Activated CD4-positive, alpha-beta T cell treated with anti-CD3 and anti-CD28 coated beads for 36 hours (primary cell): ENCODE results near the gene FLT4. TPM values are rescaled to one million over a fixed set of nuclear protein-coding genes. Genes with fewer than 3 reads are reported as not detected.

Source experiments
- ATAC-seq: fragments of 200-7000 bp; cut with Tn5 transposase; one replicate; pipeline ENCODE4 v1.10.0; 2021; ENCODE audit warnings: mild to moderate bottlenecking, moderate library complexity
- CTCF ChIA-PET: fragments of 350-600 bp; sonication (Branson Sonifier 250); formaldehyde crosslinking; loops from one replicate; lab custom pipeline; 2021; ENCODE audit warnings: antibody characterized with exemption; lab: Charles Lee
- POLR2A ChIA-PET: fragments of 350-600 bp; sonication (Branson Sonifier 250); formaldehyde crosslinking; loops from one replicate; lab custom pipeline; 2021; ENCODE audit warnings: antibody characterized with exemption, inconsistent platforms; lab: Charles Lee
- DNase-seq: peaks from one replicate; pipeline ENCODE4 v3.0.0-alpha.2; 2020
- H3K27ac Mint-ChIP-seq: one replicate; pipeline ENCODE4 v1.8.0; 2021; ENCODE audit warnings: mixed read lengths
- H3K27me3 Mint-ChIP-seq: one replicate; pipeline ENCODE4 v1.8.0; 2021; ENCODE audit warnings: mixed read lengths
- H3K36me3 Mint-ChIP-seq: one replicate; pipeline ENCODE4 v1.8.0; 2021; ENCODE audit warnings: low read depth, mixed read lengths
- H3K4me1 Mint-ChIP-seq: one replicate; pipeline ENCODE4 v1.8.0; 2021; ENCODE audit warnings: mixed read lengths
- H3K4me3 Mint-ChIP-seq: one replicate; pipeline ENCODE4 v1.8.0; 2021; ENCODE audit warnings: mild to moderate bottlenecking, moderate library complexity, mixed read lengths
- H3K9me3 Mint-ChIP-seq: one replicate; pipeline ENCODE4 v1.8.0; 2021; ENCODE audit warnings: low read depth, mixed read lengths
- intact Hi-C, 2 experiments: fragments of 100-400 bp; cut with DNase I in 1 of 2; cut with micrococcal nuclease in 1 of 2; formaldehyde crosslinking; loops; one replicate each; pipeline versions ENCODE4 v1.14.2 to v1.15.1; 2022 to 2024; cut with DNase I, micrococcal nuclease
- total RNA-seq, 2 experiments: library from RNA; stranded (reverse); gene quantifications; one replicate each; pipeline ENCODE4 v1.2.3, GENCODE V29; 2021

The FLT4 gene
- total RNA-seq, 2 experiments from 2014 or later = 0.75 to 0.98 TPM

DNA sequence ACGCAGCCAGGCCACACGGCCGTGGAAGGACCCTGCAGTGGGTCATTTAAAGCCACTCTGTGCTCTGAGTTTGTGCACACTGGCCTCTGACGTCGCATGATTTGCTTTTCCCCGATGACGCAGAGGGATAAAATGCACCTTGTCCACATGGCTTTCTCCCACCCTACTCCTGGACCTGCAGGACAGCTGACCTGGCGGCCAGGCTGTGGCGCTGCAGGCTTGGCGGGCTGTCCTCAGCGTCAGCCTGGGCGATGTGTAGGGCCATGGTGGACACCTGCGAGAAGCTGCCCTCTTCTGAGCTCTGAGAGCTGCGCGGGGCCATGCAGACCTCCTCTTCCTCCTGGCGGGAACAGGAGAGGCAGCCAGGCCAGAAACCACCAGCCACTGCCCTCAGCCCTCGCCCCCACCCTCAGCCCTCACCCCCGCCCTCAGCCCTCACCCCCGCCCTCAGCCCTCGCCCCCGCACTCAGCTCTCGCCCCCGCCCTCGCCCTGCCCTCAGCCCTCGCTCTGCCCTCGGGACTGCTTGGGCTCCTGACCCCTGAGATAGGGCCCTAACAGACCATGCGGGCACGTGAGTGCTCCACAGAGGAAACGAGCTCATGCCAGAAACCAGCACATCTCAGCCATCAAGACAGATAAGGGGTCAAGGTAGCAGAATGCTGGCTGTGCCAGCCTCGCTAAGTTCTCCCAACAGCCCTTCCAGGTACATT lies 38.1 kb downstream of the FLT4 start:
- intact Hi-C loops = no loop called here
- Mint-ChIP-seq H3K4me1 (no peaks in the 10 kb centered on the region), H3K27me3 (no peaks in the 10 kb centered on the region), H3K36me3 (no peaks in the 10 kb centered on the region), H3K4me3 (no peak overlapping the region), H3K9me3 (no peaks in the 10 kb centered on the region), H3K27ac (no peak overlapping the region)
- DNase-seq (no peak), ATAC-seq (no peak)
- POLR2A ChIA-PET = no interaction called here
- CTCF ChIA-PET = interaction anchor here (0.7 kb wide), 1 partner anchor 58 kb away, joined by 3 read pairs; no protein-coding TSS in a partner anchor

DNA sequence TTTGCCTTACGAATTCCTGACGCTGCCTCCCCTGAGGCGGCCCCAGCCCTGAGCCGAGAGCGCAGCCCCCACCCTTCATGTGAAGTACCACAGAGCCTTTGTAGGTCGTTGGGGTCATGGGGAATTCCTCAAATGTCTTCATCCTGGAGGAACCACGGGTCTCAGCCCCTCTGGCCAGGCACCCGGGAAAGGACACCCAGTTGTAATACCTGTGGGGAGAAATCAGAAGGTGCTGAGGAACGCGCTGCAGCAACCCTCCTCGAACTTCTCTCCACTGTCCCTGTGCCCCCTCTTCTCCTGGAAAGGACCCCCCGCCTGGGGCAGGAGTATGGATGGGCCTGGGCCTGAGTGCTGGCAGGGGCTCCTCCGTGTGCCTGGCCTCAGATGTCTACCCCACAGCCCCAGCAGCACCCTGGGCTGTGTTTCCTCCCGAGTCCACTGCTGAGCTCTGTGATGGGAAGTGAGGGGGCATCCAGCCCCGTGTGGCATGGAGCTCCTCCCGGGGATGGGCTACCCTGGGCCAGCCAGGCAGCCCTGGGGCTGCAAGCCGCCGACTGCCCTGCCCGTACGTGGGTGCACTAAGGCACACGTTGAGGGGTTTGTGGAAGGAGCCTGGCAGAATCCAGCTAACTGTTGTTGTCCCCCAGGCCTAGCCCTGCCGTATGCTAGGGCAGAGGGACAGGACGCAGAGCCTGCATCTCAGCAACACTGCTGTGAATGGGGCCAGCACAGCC lies 39.4 kb downstream of the FLT4 start:
- intact Hi-C loops = loop anchor here (5.0 kb wide), 2 partner anchors 107 to 118 kb away; partner anchors contain the start of gene CNOT6 (in 1 of the 2)
- no peaks in the 10 kb centered on the region for H3K9me3 Mint-ChIP-seq
- H3K27ac Mint-ChIP-seq = no peak overlapping the region
- ATAC-seq (no peak), DNase-seq (no peak)
- H3K4me3 Mint-ChIP-seq = no peak overlapping the region
- ChIA-PET CTCF (interaction anchor here (0.7 kb wide), 1 partner anchor 59 kb away, joined by 3 read pairs; no protein-coding TSS in a partner anchor), POLR2A (no interaction called here)
- H3K4me1 Mint-ChIP-seq = no peaks in the 10 kb centered on the region
- no peaks in the 10 kb centered on the region for H3K27me3 Mint-ChIP-seq
- H3K36me3 Mint-ChIP-seq = no peaks in the 10 kb centered on the region

DNA sequence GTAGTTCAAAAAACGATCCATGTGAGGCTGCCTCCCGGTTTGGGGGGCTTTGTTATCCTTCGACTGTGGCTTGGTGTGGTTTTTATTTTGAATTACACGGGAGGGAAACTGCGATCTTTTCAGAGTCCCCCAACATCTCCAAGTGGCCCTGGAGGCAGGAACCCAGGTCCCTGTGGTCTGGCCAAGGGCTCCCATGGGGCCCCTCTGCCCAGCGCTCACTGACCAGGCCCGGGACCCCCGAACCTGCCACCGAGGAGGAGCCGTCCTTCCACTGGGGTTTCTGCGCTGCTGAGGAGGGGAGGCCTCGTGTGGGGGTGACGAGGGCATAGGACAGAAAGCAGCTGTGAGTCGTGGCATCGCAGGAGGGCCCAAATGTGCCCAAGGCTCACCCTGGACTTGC lies 40.0 kb downstream of the FLT4 start:
- Mint-ChIP-seq H3K4me1 (no peaks in the 10 kb centered on the region), H3K9me3 (no peaks in the 10 kb centered on the region), H3K36me3 (no peaks in the 10 kb centered on the region), H3K27me3 (no peaks in the 10 kb centered on the region), H3K27ac (no peak overlapping the region), H3K4me3 (no peak overlapping the region)
- POLR2A ChIA-PET = no interaction called here
- intact Hi-C loops = loop anchor here (5.0 kb wide), 2 partner anchors 108 to 117 kb away; partner anchors contain the start of gene CNOT6 (in 1 of the 2)
- CTCF ChIA-PET = no interaction called here
- DNase-seq (no peak), ATAC-seq (no peak)

- Mint-ChIP-seq H3K4me3 (no peak overlapping the region), H3K36me3 (no peaks in the 10 kb centered on the region), H3K9me3 (no peaks in the 10 kb centered on the region), H3K4me1 (no peaks in the 10 kb centered on the region), H3K27me3 (no peaks in the 10 kb centered on the region), H3K27ac (no peak overlapping the region)
- intact Hi-C loops = loop anchor here (5.0 kb wide), 2 partner anchors 109 to 116 kb away; partner anchors contain the start of gene CNOT6 (in 1 of the 2)
- POLR2A ChIA-PET = no interaction called here
- CTCF ChIA-PET = no interaction called here
- no peak for DNase-seq
- ATAC-seq = no peak
Observed at GRCh38 chr5:180608572-180609310, 40.7 kb downstream of the FLT4 start.

DNA sequence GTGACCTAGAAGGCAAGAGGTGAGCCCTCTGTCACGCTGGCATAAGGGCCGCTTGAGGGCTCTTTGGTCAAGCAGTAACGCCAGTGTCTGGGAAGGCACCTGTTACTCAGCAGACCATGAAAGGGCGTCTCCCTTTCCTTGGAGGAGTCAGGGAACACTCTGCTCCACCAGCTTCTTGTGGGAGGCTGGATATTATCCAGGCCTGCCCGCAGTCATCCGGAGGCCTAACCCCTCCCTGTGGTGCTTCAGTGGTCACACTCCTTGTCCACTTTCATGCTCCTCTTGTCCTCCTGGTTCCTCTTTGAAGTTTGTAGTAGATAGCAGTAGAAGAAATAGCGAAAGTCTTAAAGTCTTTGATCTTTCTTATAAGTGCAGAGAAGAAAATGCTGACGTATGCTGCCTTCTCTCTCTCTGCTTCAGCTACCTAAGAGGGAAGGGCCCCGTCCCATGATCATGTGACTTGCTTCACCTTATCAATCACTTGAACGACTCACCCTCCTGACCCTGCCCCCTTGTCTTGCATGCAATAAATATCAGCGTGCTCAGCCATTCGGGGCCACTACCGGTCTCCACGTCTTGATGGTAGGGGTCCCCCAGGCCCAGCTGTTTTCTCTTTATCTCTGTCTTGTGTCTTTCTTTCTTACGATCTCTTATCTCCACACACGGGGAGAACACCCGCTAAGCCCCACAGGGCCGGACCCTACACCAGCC lies 41.4 kb downstream of the FLT4 start:
- H3K36me3 Mint-ChIP-seq = no peaks in the 10 kb centered on the region
- no peak overlapping the region for H3K27ac Mint-ChIP-seq
- no peaks in the 10 kb centered on the region for H3K27me3 Mint-ChIP-seq
- H3K4me3 Mint-ChIP-seq = no peak overlapping the region
- ChIA-PET CTCF (interaction anchor here (0.6 to 2.4 kb wide), 3 partner anchors 22 to 185 kb away, joined by 3 to 11 read pairs (median 3); no protein-coding TSS in a partner anchor), POLR2A (no interaction called here)
- ATAC-seq = no peak
- no peak for DNase-seq
- intact Hi-C loops = loop anchor here (5.0 kb wide), 2 partner anchors 109 to 116 kb away; partner anchors contain the start of gene CNOT6 (in 1 of the 2)
- H3K9me3 Mint-ChIP-seq = no peaks in the 10 kb centered on the region
- no peaks in the 10 kb centered on the region for H3K4me1 Mint-ChIP-seq

DNA sequence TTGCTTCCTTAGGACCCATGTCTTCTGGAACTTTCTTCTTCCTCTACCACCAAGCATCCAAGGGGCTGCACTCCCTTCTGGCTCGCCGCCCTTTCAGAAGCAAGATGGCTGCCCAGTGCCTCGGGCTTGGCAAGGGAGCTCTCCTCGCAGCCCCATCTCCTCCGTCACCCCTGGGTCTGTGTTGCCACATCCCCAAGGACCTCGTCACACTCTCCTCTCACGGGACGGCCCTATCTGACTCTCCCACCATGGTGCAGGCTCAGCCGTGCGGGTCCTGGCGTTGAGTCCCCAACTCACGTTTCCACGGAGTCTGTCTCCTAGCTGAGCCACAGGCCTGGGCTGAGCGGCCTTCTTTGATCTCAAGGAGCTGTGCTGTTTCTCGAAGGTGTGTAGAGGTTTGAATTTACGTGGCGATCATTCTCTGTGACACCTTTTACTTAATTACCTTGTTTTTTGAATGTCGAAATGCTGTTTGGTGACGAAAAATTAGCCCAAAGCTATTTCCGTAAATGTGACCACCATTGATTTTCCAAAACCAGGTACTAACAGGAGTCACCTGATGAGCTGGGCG lies 43.1 kb downstream of the FLT4 start:
- Mint-ChIP-seq H3K27me3 (no peaks in the 10 kb centered on the region), H3K4me1 (no peaks in the 10 kb centered on the region), H3K4me3 (no peak overlapping the region), H3K36me3 (no peaks in the 10 kb centered on the region), H3K27ac (no peak overlapping the region), H3K9me3 (no peaks in the 10 kb centered on the region)
- peak; percentile 9 for ATAC-seq
- POLR2A ChIA-PET = no interaction called here
- intact Hi-C loops = loop anchor here (1.0 to 5.0 kb wide), 5 partner anchors 81 to 313 kb away; partner anchors contain the start of gene CNOT6 (in 2 of the 2)
- CTCF ChIA-PET = interaction anchor here (0.5 to 2.4 kb wide), 15 partner anchors 14 to 313 kb away, joined by 3 to 11 read pairs (median 3); partner anchors contain the start of gene SCGB3A1
- DNase-seq = no peak

DNA sequence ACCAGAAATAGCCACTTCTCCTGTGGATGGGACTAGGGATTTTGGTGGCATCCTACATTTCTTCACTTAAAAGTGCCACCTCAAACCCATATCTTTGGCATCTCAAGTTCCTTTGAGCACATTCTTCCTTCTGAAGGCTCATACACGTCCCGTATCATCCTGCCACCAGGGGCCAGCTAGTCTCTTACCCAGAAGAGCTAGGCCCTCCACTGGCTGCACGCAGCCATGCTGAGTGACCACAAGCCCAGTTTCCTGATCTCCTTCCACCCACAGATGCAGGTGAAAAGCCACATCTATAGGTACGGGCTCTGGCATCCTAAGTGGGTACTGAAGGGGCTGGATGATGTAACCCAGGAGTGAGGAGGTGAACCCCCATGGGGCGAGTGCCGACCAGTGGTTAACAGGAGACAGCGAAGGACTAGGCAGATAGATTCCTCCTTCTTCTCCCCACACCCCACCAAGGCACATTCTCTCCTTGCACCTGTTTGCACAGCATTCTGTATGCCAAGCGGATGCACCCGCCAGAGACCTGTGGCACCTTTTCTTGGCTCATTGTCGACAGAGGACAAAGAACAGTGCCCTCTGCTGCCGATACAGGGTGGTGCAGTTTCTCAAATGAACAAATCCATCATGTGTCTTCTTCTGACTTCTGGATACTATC lies 43.7 kb downstream of the FLT4 start:
- no peaks in the 10 kb centered on the region for H3K27me3 Mint-ChIP-seq
- ChIA-PET CTCF (interaction anchor here (0.5 to 2.4 kb wide), 13 partner anchors 9 to 291 kb away, joined by 3 to 11 read pairs (median 4); no protein-coding TSS in a partner anchor), POLR2A (no interaction called here)
- H3K36me3 Mint-ChIP-seq = no peaks in the 10 kb centered on the region
- DNase-seq = peak; percentile 85
- H3K9me3 Mint-ChIP-seq = no peaks in the 10 kb centered on the region
- no peak overlapping the region for H3K4me3 Mint-ChIP-seq
- ATAC-seq = peak; percentile 74
- intact Hi-C loops = loop anchor here (1.0 to 5.0 kb wide), 5 partner anchors 80 to 312 kb away; partner anchors contain the start of gene CNOT6 (in 2 of the 2)
- H3K27ac Mint-ChIP-seq = no peak overlapping the region
- H3K4me1 Mint-ChIP-seq = no peaks in the 10 kb centered on the region

- Mint-ChIP-seq H3K4me3 (no peak overlapping the region), H3K4me1 (no peaks in the 10 kb centered on the region), H3K27ac (no peak overlapping the region), H3K9me3 (no peaks in the 10 kb centered on the region), H3K27me3 (no peaks in the 10 kb centered on the region), H3K36me3 (no peaks in the 10 kb centered on the region)
- DNase-seq (no peak), ATAC-seq (no peak)
- ChIA-PET CTCF (no interaction called here), POLR2A (no interaction called here)
- intact Hi-C loops = no loop called here
Observed at GRCh38 chr5:180604271-180604670, 45.1 kb downstream of the FLT4 start.

GRCh38 chr5:180603076-180603594 lies 46.3 kb downstream of the FLT4 start:
- Mint-ChIP-seq H3K27ac (no peak overlapping the region), H3K27me3 (no peaks in the 10 kb centered on the region), H3K36me3 (no peaks in the 10 kb centered on the region), H3K4me1 (no peaks in the 10 kb centered on the region), H3K4me3 (no peak overlapping the region), H3K9me3 (no peaks in the 10 kb centered on the region)
- DNase-seq = no peak
- no peak for ATAC-seq
- ChIA-PET POLR2A (no interaction called here), CTCF (no interaction called here)
- intact Hi-C loops = no loop called here

GRCh38 chr5:180602481-180603075 lies 46.8 kb downstream of the FLT4 start:
- ATAC-seq = no peak
- Mint-ChIP-seq H3K27me3 (no peaks in the 10 kb centered on the region), H3K4me1 (no peaks in the 10 kb centered on the region), H3K27ac (no peak overlapping the region), H3K4me3 (no peak overlapping the region), H3K9me3 (no peaks in the 10 kb centered on the region), H3K36me3 (no peaks in the 10 kb centered on the region)
- DNase-seq = no peak
- intact Hi-C loops = no loop called here
- ChIA-PET POLR2A (no interaction called here), CTCF (no interaction called here)
